Left cardiac atrium (tissue), 4 donors: Measurements from ENCODE around the gene CHST5. TPM values are rescaled to one million over a fixed set of nuclear protein-coding genes. Genes with fewer than 3 reads are reported as not detected.

Source experiments
- ATAC-seq, 2 donors: fragments of 200-7000 bp; cut with Tn5 transposase; one replicate each; pipeline ENCODE4 v1.9.1; 2020; ENCODE audit warnings: mild to moderate bottlenecking in 2 of 2, moderate library complexity in 2 of 2
- DNase-seq: peaks from one replicate; pipeline ENCODE4 v3.0.0-alpha.2; 2020
- intact Hi-C, 2 donors: fragments of 100-400 bp; cut with DNase I; formaldehyde crosslinking; loops; one replicate each; pipeline versions ENCODE4 v1.14.1 to v1.15.1; 2022 to 2023
- total RNA-seq, 2 donors: library from RNA; stranded (reverse); fragmentation: NEBNext Ultra II Directional; extraction: Animal tissue kit (Norgen Biotek cat#: 25700); gene quantifications; one replicate each; pipeline ENCODE4 v1.2.1, GENCODE V29; 2021
- donor health status: DM: no; HTN: yes; CAD: no.
- donor health status: DM: no; HTN: yes; CAD: no; lungs with severe emphysema.
- donor health status: DM: yes; HTN: yes; CAD: no.
- donor health status: Dilated cardiomyopathy.

The CHST5 gene
- total RNA-seq, 2 donors from 2014 or later = 0.37 TPM; not detected in 1

- DNase-seq (no peak), ATAC-seq (no peak)
- intact Hi-C loops = no loop called here
These were observed 49.1 kb downstream of the CHST5 start for GRCh38 chr16:75486676-75487313.

GRCh38 chr16:75486014-75486675 lies 49.8 kb downstream of the CHST5 start:
- DNase-seq (no peak), ATAC-seq (no peak)
- intact Hi-C loops = no loop called here

GRCh38 chr16:75485230-75486013 lies 50.5 kb downstream of the CHST5 start:
- ATAC-seq (no peak), DNase-seq (no peak)
- intact Hi-C loops = no loop called here

GRCh38 chr16:75483222-75483621 lies 52.7 kb downstream of the CHST5 start:
- ATAC-seq (peak in 1 of 2 donors; percentile 63), DNase-seq (no peak)
- intact Hi-C loops = no loop called here

GRCh38 chr16:75482434-75483205 lies 53.3 kb downstream of the CHST5 start:
- no peak for DNase-seq
- ATAC-seq = no peak
- intact Hi-C loops = no loop called here

DNA sequence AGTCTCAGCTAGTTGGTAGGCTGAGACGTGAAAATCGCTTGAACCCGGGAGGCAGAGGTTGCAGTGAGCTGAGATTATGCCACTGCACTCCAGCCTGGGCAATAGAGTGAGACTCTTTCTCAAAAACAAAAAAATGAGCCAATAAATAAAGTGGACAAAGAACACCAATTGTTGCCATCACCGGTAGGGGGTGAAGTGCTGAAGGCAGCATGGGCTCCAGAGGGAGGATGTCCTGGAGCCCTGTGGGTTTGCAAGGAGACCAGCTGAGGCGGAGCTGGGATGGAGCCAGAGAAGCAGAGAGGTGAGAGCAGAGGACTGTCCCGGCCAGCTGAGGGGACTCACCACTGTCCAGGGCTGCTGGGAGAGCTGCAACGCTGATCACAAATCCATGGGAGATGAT lies 54.4 kb downstream of the CHST5 start:
- intact Hi-C loops = no loop called here
- ATAC-seq (no peak), DNase-seq (no peak)

- DNase-seq = no peak
- no peak for ATAC-seq
- intact Hi-C loops = loop anchor here (10.0 kb wide), 2 partner anchors 65 to 285 kb away; no protein-coding TSS in a partner anchor
These were observed 56.4 kb downstream of the CHST5 start for GRCh38 chr16:75479421-75479990.

Other genes with a start within 250 kb of the CHST5 start
- 10 to 100 TPM; 31.3 to 32.7 TPM for gene CFDP1, start 102.6 kb downstream of the CHST5 start, total RNA-seq
- 10 to 100 TPM in 1 of 2 donors, 1 to 10 TPM in 1; 10.0 to 12.2 TPM for gene TMEM170A, start 71.4 kb downstream of the CHST5 start, total RNA-seq
- gene CHST6, start 40.7 kb downstream of the CHST5 start, total RNA-seq = 1 to 10 TPM; 4.4 to 4.6 TPM
- gene TMEM231, start 20.1 kb upstream of the CHST5 start, total RNA-seq = 1 to 10 TPM; 5.6 to 7.3 TPM
- gene GABARAPL2, start 30.3 kb upstream of the CHST5 start, total RNA-seq = 100 to 1,000 TPM; 172 to 180 TPM
- gene ADAT1, start 87.2 kb upstream of the CHST5 start, total RNA-seq = 10 to 100 TPM; 18.6 to 25.3 TPM
- 100 to 1,000 TPM in 1 of 2 donors, 10 to 100 TPM in 1; 96.0 to 107 TPM for gene KARS1, start 111.6 kb upstream of the CHST5 start, total RNA-seq
- gene TERF2IP, start 111.7 kb upstream of the CHST5 start, total RNA-seq = 10 to 100 TPM; 55.6 to 70.2 TPM
- not detected for gene CPHXL2, start 140.9 kb upstream of the CHST5 start, total RNA-seq
- gene DUXB, start 165.4 kb upstream of the CHST5 start, total RNA-seq = not detected
- not detected for gene CPHXL, start 190.4 kb upstream of the CHST5 start, total RNA-seq